WTC11 (cell line): ENCODE data around the gene FAM234A. TPM values are rescaled to one million over a fixed set of nuclear protein-coding genes. Genes with fewer than 3 reads are reported as not detected.

ENCODE experiments used
- ATAC-seq: fragments of 200-7000 bp; cut with Tn5 transposase; 2 replicates; pipeline ENCODE4 v1.10.0; 2021; ENCODE audit warnings: mild to moderate bottlenecking, moderate library complexity
- CTCF ChIA-PET: fragments of 300-600 bp; sonication (Branson Sonifier 250); formaldehyde crosslinking; loops from one replicate; lab custom pipeline; 2021; ENCODE audit warnings: antibody characterized with exemption; lab: Charles Lee
- POLR2A ChIA-PET: fragments of 350-600 bp; sonication (Branson Sonifier 250); formaldehyde crosslinking; loops from one replicate; lab custom pipeline; 2021; ENCODE audit warnings: antibody characterized with exemption; lab: Charles Lee
- DNase-seq: peaks from one replicate; pipeline ENCODE4 v3.0.0; 2021; ENCODE audit warnings: low spot score
- H3K27ac Mint-ChIP-seq: 2 replicates; pipeline ENCODE4 v1.8.0; 2021; ENCODE audit warnings: mixed read lengths
- H3K27me3 Mint-ChIP-seq: 2 replicates; pipeline ENCODE4 v1.8.0; 2021; ENCODE audit warnings: low read depth, mild to moderate bottlenecking, moderate library complexity, mixed read lengths
- H3K36me3 Mint-ChIP-seq: 2 replicates; pipeline ENCODE4 v1.8.0; 2021; ENCODE audit warnings: mixed read lengths
- H3K4me1 Mint-ChIP-seq: 2 replicates; pipeline ENCODE4 v1.8.0; 2022; ENCODE audit warnings: mixed read lengths
- H3K4me3 Mint-ChIP-seq: 2 replicates; pipeline ENCODE4 v1.8.0; 2021; ENCODE audit warnings: mild to moderate bottlenecking, moderate library complexity, mixed read lengths
- H3K9me3 Mint-ChIP-seq: 2 replicates; pipeline ENCODE4 v1.8.0; 2021; ENCODE audit warnings: mixed read lengths
- E2F1 ChIP-seq: sonication (generic); formaldehyde crosslinking; IDR thresholded peaks from 2 replicates; pipeline ENCODE4 v1.8.0; 2022; ENCODE audit warnings: mild to moderate bottlenecking, missing genetic modification reagents
- EMX1 ChIP-seq: fragments of 250-450 bp; sonication (Bioruptor Pico); IDR thresholded peaks from 2 replicates; pipeline ENCODE4 v1.8.0; 2021; ENCODE audit warnings: mild to moderate bottlenecking
- FOXJ3 ChIP-seq: sonication (generic); formaldehyde crosslinking; IDR thresholded peaks from 2 replicates; pipeline ENCODE4 v1.9.0; 2021; ENCODE audit warnings: missing genetic modification reagents, mild to moderate bottlenecking, borderline replicate concordance
- GRHL2 ChIP-seq: fragments of 250-450 bp; sonication (Bioruptor Pico); IDR thresholded peaks from 2 replicates; pipeline ENCODE4 v1.8.0; 2022; ENCODE audit warnings: mild to moderate bottlenecking, moderate library complexity; ENCODE audit not compliant: insufficient replicate concordance, severe bottlenecking
- HMGXB4 ChIP-seq: sonication (generic); formaldehyde crosslinking; IDR thresholded peaks from 2 replicates; pipeline ENCODE4 v1.8.1; 2023; ENCODE audit warnings: mild to moderate bottlenecking, moderate library complexity, missing genetic modification reagents
- MLX ChIP-seq: sonication (generic); formaldehyde crosslinking; IDR thresholded peaks from 2 replicates; pipeline ENCODE4 v1.8.1; 2023; ENCODE audit warnings: mild to moderate bottlenecking, missing genetic modification reagents, moderate library complexity
- NFE2L1 ChIP-seq: sonication (generic); formaldehyde crosslinking; IDR thresholded peaks from 2 replicates; pipeline ENCODE4 v1.8.1; 2023; ENCODE audit warnings: missing genetic modification reagents
- NFYB ChIP-seq: sonication (generic); formaldehyde crosslinking; conservative IDR thresholded peaks from 2 replicates; pipeline ENCODE4 v1.8.0; 2022; ENCODE audit warnings: low read depth, missing genetic modification reagents
- NR1H2 ChIP-seq: sonication (generic); formaldehyde crosslinking; IDR thresholded peaks from 2 replicates; pipeline ENCODE4 v1.9.0; 2021; ENCODE audit warnings: mild to moderate bottlenecking, moderate library complexity, missing genetic modification reagents
- RELA ChIP-seq: sonication (generic); formaldehyde crosslinking; IDR thresholded peaks from 2 replicates; pipeline ENCODE4 v1.8.1; 2022; ENCODE audit warnings: missing genetic modification reagents, mild to moderate bottlenecking, borderline replicate concordance
- SMAD3 ChIP-seq: sonication (generic); formaldehyde crosslinking; IDR thresholded peaks from 2 replicates; pipeline ENCODE4 v1.8.0; 2022; ENCODE audit warnings: missing genetic modification reagents, mild to moderate bottlenecking, borderline replicate concordance
- TCF7 ChIP-seq: sonication (generic); formaldehyde crosslinking; IDR thresholded peaks from 2 replicates; pipeline ENCODE4 v1.8.0; 2022; ENCODE audit warnings: mild to moderate bottlenecking, low read depth, missing genetic modification reagents, moderate library complexity
- USF1 ChIP-seq: sonication (generic); formaldehyde crosslinking; IDR thresholded peaks from 2 replicates; pipeline ENCODE4 v1.8.0; 2022; ENCODE audit warnings: mild to moderate bottlenecking, missing genetic modification reagents
- ZNF317 ChIP-seq: sonication (generic); formaldehyde crosslinking; IDR thresholded peaks from 2 replicates; pipeline ENCODE4 v1.8.1; 2023; ENCODE audit warnings: low read depth, mild to moderate bottlenecking, moderate library complexity, missing genetic modification reagents, borderline replicate concordance
- total RNA-seq: library from RNA; stranded (reverse); gene quantifications from 3 replicates; pipeline ENCODE4 v1.2.3, GENCODE V29; 2021
- TF ChIP-seq, protein P1 (sequence below): fragments of 250-450 bp; sonication (Bioruptor Pico); IDR thresholded peaks from 2 replicates; pipeline ENCODE4 v2.1.2; 2022; ENCODE audit warnings: mild to moderate bottlenecking, moderate library complexity
- TF ChIP-seq, protein P2 (sequence below): fragments of 250-450 bp; sonication (Bioruptor Pico); conservative IDR thresholded peaks from 2 replicates; pipeline ENCODE4 v1.9.0; 2021; ENCODE audit warnings: mild to moderate bottlenecking
- TF ChIP-seq, protein P3 (sequence below): sonication (generic); formaldehyde crosslinking; IDR thresholded peaks from 2 replicates; pipeline ENCODE4 v1.8.1; 2023; ENCODE audit warnings: mild to moderate bottlenecking, missing genetic modification reagents

Gene FAM234A
- total RNA-seq, 1 experiment from 2014 or later: 115 TPM

DNA sequence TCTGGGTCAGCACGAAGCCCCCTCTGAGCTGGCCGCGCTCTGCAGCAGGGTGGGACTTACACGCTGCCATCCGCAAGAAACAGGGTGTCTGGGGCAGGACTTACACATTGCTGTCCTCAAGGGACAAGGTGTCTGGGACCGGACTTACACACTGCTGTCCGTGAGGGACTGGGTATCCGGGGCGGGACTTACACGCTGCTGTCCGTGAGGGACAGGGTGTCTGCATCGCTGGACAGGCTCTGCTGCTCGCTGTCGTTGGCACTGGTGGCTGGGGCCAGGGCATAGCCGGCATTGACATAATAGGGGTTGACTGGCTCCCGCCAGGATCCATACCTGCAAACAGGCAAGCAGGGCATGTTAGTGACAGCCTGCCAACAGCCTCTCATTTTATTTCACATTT is 79.7 kb downstream of the FAM234A start:
- Mint-ChIP-seq H3K4me3 (no peak overlapping the region), H3K27me3 (no peaks in the 10 kb centered on the region), H3K27ac (no peak overlapping the region), H3K4me1 (peaks cover 12% of the 10 kb centered on the region), H3K9me3 (no peaks in the 10 kb centered on the region), H3K36me3 (peaks cover 18% of the 10 kb centered on the region)
- ChIA-PET POLR2A (no interaction called here), CTCF (no interaction called here)
- TF ChIP-seq NFYB (CRISPR knock-in tag) (no peak), GRHL2 (CRISPR knock-in tag) (no peak), FOXJ3 (no peak), RELA (CRISPR knock-in tag) (no peak), SMAD3 (CRISPR knock-in tag) (no peak), NFE2L1 (no peak), HMGXB4 (CRISPR knock-in tag) (no peak), USF1 (CRISPR knock-in tag) (no peak), NR1H2 (CRISPR knock-in tag) (no peak), TCF7 (no peak), EMX1 (CRISPR knock-in tag) (no peak), E2F1 (no peak), MLX (no peak), ZNF317 (CRISPR knock-in tag) (no peak)
- TF ChIP-seq, protein P1, sequence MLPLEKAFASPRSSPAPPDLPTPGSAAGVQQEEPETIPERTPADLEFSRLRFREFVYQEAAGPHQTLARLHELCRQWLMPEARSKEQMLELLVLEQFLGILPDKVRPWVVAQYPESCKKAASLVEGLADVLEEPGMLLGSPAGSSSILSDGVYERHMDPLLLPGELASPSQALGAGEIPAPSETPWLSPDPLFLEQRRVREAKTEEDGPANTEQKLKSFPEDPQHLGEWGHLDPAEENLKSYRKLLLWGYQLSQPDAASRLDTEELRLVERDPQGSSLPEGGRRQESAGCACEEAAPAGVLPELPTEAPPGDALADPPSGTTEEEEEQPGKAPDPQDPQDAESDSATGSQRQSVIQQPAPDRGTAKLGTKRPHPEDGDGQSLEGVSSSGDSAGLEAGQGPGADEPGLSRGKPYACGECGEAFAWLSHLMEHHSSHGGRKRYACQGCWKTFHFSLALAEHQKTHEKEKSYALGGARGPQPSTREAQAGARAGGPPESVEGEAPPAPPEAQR (CRISPR knock-in tag): no peak
- TF ChIP-seq, protein P2, sequence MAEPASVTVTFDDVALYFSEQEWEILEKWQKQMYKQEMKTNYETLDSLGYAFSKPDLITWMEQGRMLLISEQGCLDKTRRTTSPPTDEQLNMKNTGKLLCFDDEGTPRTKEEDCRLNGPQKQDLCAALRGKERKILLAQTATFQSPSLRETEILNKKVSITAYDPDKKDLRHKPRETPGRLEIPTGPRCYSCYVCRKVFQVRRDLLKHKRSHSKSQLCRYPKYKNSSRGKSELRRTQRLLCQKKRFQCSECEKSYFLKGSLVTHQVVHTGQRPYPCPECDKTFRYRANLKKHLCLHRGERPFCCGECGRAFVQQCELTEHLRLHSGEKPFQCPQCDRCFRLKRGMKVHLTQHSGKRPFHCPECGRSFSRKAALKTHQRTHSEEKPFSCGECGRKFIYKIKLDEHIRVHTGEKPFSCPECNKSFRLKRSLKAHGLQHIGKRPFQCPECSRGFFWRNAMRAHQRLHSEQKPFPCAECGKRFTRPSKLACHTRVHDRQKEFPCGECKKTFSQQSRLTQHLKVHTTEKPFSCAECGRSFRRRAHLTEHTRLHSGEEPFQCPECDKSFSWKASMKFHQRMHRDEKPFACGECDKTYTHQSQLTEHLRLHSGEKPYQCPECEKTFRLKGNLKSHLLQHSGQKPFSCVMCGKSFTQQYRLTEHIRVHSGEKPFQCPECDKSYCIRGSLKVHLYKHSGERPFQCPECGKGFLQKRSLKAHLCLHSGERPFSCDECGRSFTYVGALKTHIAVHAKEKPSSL: no peak
- TF ChIP-seq, protein P3, sequence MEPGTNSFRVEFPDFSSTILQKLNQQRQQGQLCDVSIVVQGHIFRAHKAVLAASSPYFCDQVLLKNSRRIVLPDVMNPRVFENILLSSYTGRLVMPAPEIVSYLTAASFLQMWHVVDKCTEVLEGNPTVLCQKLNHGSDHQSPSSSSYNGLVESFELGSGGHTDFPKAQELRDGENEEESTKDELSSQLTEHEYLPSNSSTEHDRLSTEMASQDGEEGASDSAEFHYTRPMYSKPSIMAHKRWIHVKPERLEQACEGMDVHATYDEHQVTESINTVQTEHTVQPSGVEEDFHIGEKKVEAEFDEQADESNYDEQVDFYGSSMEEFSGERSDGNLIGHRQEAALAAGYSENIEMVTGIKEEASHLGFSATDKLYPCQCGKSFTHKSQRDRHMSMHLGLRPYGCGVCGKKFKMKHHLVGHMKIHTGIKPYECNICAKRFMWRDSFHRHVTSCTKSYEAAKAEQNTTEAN (CRISPR knock-in tag): no peak
- ATAC-seq (no peak), DNase-seq (no peak)
